Loucy (cell line): ENCODE results near the gene MIPEP.

Source experiments
- H2AFZ ChIP-seq: fragments of 200-600 bp; sonication (generic); 2 replicates; pipeline ENCODE4 v1.6.0; 2016; ENCODE audit warnings: antibody characterized with exemption, mild to moderate bottlenecking, low read length, moderate library complexity
- H3F3A ChIP-seq: fragments of 200-600 bp; 2 replicates; pipeline ENCODE4 v1.6.0; 2016; ENCODE audit warnings: antibody characterized with exemption, low read depth, mild to moderate bottlenecking
- H3K27me3 ChIP-seq: fragments of 200-600 bp; sonication (generic); 2 replicates; pipeline ENCODE4 v1.6.1; 2014; ENCODE audit warnings: low read length, mild to moderate bottlenecking; ENCODE audit not compliant: insufficient read depth, poor library complexity, severe bottlenecking
- H3K36me3 ChIP-seq: fragments of 200-600 bp; sonication (generic); 2 replicates; pipeline ENCODE4 v1.6.1; 2016; ENCODE audit warnings: low read length; ENCODE audit not compliant: insufficient read depth
- H3K4me1 ChIP-seq: fragments of 200-600 bp; sonication (generic); 2 replicates; pipeline ENCODE4 v1.5.1; 2014; ENCODE audit warnings: low read length, mild to moderate bottlenecking; ENCODE audit not compliant: insufficient read depth, poor library complexity, severe bottlenecking
- H3K4me2 ChIP-seq: fragments of 200-600 bp; sonication (generic); 2 replicates; pipeline ENCODE4 v1.6.0; 2014; ENCODE audit warnings: antibody characterized with exemption, low read length, low read depth, mild to moderate bottlenecking; ENCODE audit not compliant: poor library complexity, severe bottlenecking
- H3K4me3 ChIP-seq: fragments of 200-600 bp; sonication (generic); 2 replicates; pipeline ENCODE4 v1.5.1; 2014; ENCODE audit warnings: low read length, mild to moderate bottlenecking, mixed read lengths; ENCODE audit not compliant: poor library complexity, severe bottlenecking
- H3K79me2 ChIP-seq: fragments of 200-600 bp; sonication (generic); 2 replicates; pipeline ENCODE4 v1.6.1; 2014; ENCODE audit warnings: low read length; ENCODE audit not compliant: insufficient read depth
- H3K9ac ChIP-seq: fragments of 200-600 bp; sonication (generic); 2 replicates; pipeline ENCODE4 v1.6.0; 2014; ENCODE audit warnings: mild to moderate bottlenecking, low read depth, low read length, moderate library complexity; ENCODE audit not compliant: poor library complexity, severe bottlenecking
- H3K9me2 ChIP-seq: fragments of 200-600 bp; sonication (generic); replicated peaks from 2 replicates; pipeline ENCODE4 v1.6.1; 2016; ENCODE audit warnings: low read depth, low read length, mixed read lengths
- H3K9me3 ChIP-seq: fragments of 200-600 bp; sonication (generic); 2 replicates; pipeline ENCODE4 v1.6.1; 2014; ENCODE audit warnings: mild to moderate bottlenecking, antibody characterized with exemption, low read length, low read depth; ENCODE audit not compliant: insufficient read depth
- H4K20me1 ChIP-seq: fragments of 200-600 bp; sonication (generic); 2 replicates; pipeline ENCODE4 v1.6.0; 2014; ENCODE audit warnings: antibody characterized with exemption, low read length, mild to moderate bottlenecking; ENCODE audit not compliant: insufficient read depth, poor library complexity, severe bottlenecking
- EZH2phosphoT487 ChIP-seq: fragments of 200-600 bp; IDR thresholded peaks from 2 replicates; pipeline ENCODE4 v1.6.1; 2018; ENCODE audit warnings: antibody characterized with exemption, mild to moderate bottlenecking, moderate library complexity, borderline replicate concordance
- TF ChIP-seq, protein P1 (sequence below): fragments of 200-600 bp; sonication (generic); conservative IDR thresholded peaks from 2 replicates; pipeline ENCODE4 v1.5.1; 2014; ENCODE audit warnings: mild to moderate bottlenecking, antibody characterized with exemption, low read length

MIPEP gene

DNA sequence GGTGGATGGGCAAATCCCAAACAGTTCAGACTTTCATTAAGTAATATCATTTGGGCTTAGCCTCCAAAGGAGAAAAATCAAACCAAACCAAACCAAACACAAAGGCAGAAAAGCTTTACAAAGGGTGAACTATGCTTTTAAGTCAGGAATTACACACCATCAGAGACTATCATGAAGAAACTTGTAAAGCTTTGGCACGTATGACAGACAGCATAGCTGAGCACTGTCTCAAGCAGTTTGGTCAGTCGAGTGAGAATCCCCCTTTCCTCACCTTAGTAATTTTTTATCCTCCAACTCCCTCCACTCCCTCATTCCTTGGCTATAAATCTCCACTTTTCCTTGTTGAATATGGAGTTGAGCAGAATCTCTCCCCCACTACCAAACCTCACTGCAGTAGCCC, 72.1 kb downstream of the MIPEP start:
- peaks cover 17% of the 10 kb centered on the region for H3K4me1 ChIP-seq
- no peaks in the 10 kb centered on the region for H3K9me2 ChIP-seq
- H3K9ac ChIP-seq = no peak overlapping the region
- no peak overlapping the region for H3K4me3 ChIP-seq
- no peak for TF ChIP-seq EZH2phosphoT487
- TF ChIP-seq, protein P1, sequence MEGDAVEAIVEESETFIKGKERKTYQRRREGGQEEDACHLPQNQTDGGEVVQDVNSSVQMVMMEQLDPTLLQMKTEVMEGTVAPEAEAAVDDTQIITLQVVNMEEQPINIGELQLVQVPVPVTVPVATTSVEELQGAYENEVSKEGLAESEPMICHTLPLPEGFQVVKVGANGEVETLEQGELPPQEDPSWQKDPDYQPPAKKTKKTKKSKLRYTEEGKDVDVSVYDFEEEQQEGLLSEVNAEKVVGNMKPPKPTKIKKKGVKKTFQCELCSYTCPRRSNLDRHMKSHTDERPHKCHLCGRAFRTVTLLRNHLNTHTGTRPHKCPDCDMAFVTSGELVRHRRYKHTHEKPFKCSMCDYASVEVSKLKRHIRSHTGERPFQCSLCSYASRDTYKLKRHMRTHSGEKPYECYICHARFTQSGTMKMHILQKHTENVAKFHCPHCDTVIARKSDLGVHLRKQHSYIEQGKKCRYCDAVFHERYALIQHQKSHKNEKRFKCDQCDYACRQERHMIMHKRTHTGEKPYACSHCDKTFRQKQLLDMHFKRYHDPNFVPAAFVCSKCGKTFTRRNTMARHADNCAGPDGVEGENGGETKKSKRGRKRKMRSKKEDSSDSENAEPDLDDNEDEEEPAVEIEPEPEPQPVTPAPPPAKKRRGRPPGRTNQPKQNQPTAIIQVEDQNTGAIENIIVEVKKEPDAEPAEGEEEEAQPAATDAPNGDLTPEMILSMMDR = no peak
- no peaks in the 10 kb centered on the region for H3K9me3 ChIP-seq
- no peaks in the 10 kb centered on the region for H3K79me2 ChIP-seq
- no peak overlapping the region for H2AFZ ChIP-seq
- H3K4me2 ChIP-seq = no peak overlapping the region
- H3K36me3 ChIP-seq = no peaks in the 10 kb centered on the region
- H3K27me3 ChIP-seq = no peaks in the 10 kb centered on the region
- H4K20me1 ChIP-seq = no peaks in the 10 kb centered on the region
- no peaks in the 10 kb centered on the region for H3F3A ChIP-seq

DNA sequence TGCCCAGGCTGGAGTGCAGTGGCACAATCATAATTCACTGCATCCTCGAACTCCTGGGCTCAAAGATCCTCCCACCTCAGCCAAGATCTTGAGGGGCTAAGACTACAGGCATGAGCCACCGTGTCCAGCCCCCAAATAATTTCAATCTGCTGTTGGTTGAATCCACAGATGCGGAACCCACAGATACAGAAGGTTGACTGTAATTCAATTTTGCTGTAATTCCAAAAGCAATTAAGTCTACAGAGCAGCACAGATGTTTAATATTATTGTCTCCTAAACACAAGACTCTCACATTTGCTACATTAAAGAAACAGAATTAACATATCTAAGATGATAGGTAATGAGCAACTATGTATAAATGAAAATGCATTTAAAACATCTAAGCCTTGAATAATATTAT, 75.6 kb downstream of the MIPEP start:
- H4K20me1 ChIP-seq = no peaks in the 10 kb centered on the region
- TF ChIP-seq, protein P1 = no peak
- TF ChIP-seq EZH2phosphoT487 = no peak
- H3F3A ChIP-seq = no peaks in the 10 kb centered on the region
- no peak overlapping the region for H3K9ac ChIP-seq
- no peaks in the 10 kb centered on the region for H3K27me3 ChIP-seq
- H3K4me2 ChIP-seq = no peak overlapping the region
- no peaks in the 10 kb centered on the region for H3K9me2 ChIP-seq
- H3K4me1 ChIP-seq = peaks cover 13% of the 10 kb centered on the region
- H3K79me2 ChIP-seq = no peaks in the 10 kb centered on the region
- no peaks in the 10 kb centered on the region for H3K36me3 ChIP-seq
- H2AFZ ChIP-seq = no peak overlapping the region
- no peak overlapping the region for H3K4me3 ChIP-seq
- H3K9me3 ChIP-seq = no peaks in the 10 kb centered on the region

DNA sequence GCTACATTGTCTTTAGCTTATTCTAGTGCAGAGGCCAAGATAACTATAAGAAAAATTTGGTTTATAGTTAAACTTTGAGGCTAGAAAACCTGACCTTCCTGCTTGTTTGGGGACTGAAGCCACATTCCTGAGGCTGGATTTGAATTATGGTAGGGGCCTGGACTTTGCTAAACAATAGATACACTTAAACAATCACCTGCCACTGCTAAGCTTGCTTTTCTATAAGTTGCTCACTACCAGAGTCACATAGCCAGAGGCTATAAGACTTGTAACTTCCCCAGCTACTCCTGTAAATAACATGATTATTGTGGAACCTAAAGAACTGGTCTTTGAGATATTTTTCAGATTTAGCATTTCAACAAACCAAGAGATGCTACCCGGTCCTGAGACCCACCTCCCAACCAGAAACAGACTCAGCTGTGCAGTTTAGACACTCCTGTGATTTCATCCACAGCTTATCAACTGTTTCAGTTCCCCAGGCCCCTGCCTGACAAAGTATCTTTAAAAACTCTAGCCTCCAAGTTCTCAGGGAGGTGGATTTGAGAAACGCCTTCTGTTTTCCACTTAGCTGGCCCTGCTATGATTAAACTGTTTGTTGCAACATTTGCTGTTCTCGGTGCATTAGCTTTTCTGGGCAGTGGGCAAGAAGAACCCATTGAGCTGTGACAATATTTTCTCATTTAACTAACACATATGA, 77.7 kb downstream of the MIPEP start:
- Histone ChIP-seq H3K9me2 (no peaks in the 10 kb centered on the region), H3K36me3 (no peaks in the 10 kb centered on the region), H2AFZ (no peak overlapping the region), H3F3A (no peaks in the 10 kb centered on the region), H3K9me3 (no peaks in the 10 kb centered on the region), H3K4me2 (no peak overlapping the region), H3K4me1 (peaks cover 5% of the 10 kb centered on the region), H3K79me2 (no peaks in the 10 kb centered on the region), H4K20me1 (no peaks in the 10 kb centered on the region), H3K4me3 (no peak overlapping the region), H3K9ac (no peak overlapping the region), H3K27me3 (no peaks in the 10 kb centered on the region)
- TF ChIP-seq, protein P1 = no peak
- TF ChIP-seq EZH2phosphoT487 = no peak
